Non-pigmented ciliary epithelial cell (primary cell): Measurements from ENCODE around the gene ARRB1.

ENCODE experiments used
- DNase-seq: peaks from one replicate; pipeline ENCODE4 v3.0.0-alpha.2; 2010; ENCODE audit warnings: low read depth

Gene ARRB1

GRCh38 chr11:75246671-75247350 is 104.7 kb downstream of the ARRB1 start:
- DNase-seq = no peak

GRCh38 chr11:75246006-75246670 is 105.3 kb downstream of the ARRB1 start:
- DNase-seq = no peak

- no peak for DNase-seq
Measured at GRCh38 chr11:75245356-75246005, 106.0 kb downstream of the ARRB1 start.

- no peak for DNase-seq
Measured at GRCh38 chr11:75244052-75244814, 107.2 kb downstream of the ARRB1 start.

GRCh38 chr11:75242722-75243600 is 108.5 kb downstream of the ARRB1 start:
- DNase-seq = no peak

- no peak for DNase-seq
Measured at GRCh38 chr11:75241906-75242644, 109.4 kb downstream of the ARRB1 start.

GRCh38 chr11:75241036-75241905 is 110.2 kb downstream of the ARRB1 start:
- DNase-seq = peak; percentile 19

- DNase-seq = no peak
Measured at GRCh38 chr11:75240311-75241035, 111.0 kb downstream of the ARRB1 start, which contains the start of gene TPBGL. TSS of gene TPBGL (plus strand) at chr11:75240774. CDS start at chr11:75241050, 276 bp downstream.

- no peak for DNase-seq
Measured at GRCh38 chr11:75239531-75240290, 111.8 kb downstream of the ARRB1 start.

- no peak for DNase-seq
Measured at GRCh38 chr11:75238595-75239440, 112.6 kb downstream of the ARRB1 start.

- DNase-seq = no peak
Measured at GRCh38 chr11:75237050-75237449, 114.4 kb downstream of the ARRB1 start.

- no peak for DNase-seq
Measured at GRCh38 chr11:75236062-75236461, 115.4 kb downstream of the ARRB1 start.

GRCh38 chr11:75233754-75234172 is 117.7 kb downstream of the ARRB1 start:
- peak; percentile 13 for DNase-seq

- no peak for DNase-seq
Measured at GRCh38 chr11:75230621-75231020, 120.8 kb downstream of the ARRB1 start.

- DNase-seq = no peak
Measured at GRCh38 chr11:75229466-75229865, 122.0 kb downstream of the ARRB1 start.

- no peak for DNase-seq
Measured at GRCh38 chr11:75225794-75226193, 125.7 kb downstream of the ARRB1 start.

GRCh38 chr11:75223954-75224643 is 127.4 kb downstream of the ARRB1 start:
- DNase-seq = no peak
